Measurements from ENCODE around the gene KMT2B.
A peak's percentile ranks its signal among the peaks of the same experiment; 100 is the strongest.

KMT2B gene

GRCh38 chr19:35727053-35727955, 9.5 kb downstream of the KMT2B start:
- no peak for DNase-seq (ENCODE audit: low read depth, low spot score)

- no peak for DNase-seq (ENCODE audit: low read depth, low spot score)
Measured at GRCh38 chr19:35727956-35728706, 10.3 kb downstream of the KMT2B start.

- DNase-seq (ENCODE audit: low read depth, low spot score), result no peak
Measured at GRCh38 chr19:35729021-35729420, 11.2 kb downstream of the KMT2B start.

- no peak for DNase-seq (ENCODE audit: low read depth, low spot score)
Measured at GRCh38 chr19:35729763-35730162, 12.0 kb downstream of the KMT2B start.

- no peak for DNase-seq (ENCODE audit: low read depth, low spot score)
Measured at GRCh38 chr19:35730326-35730725, 12.5 kb downstream of the KMT2B start.

- no peak for DNase-seq (ENCODE audit: low read depth, low spot score)
Measured at GRCh38 chr19:35731353-35731752, 13.6 kb downstream of the KMT2B start.

- no peak for DNase-seq (ENCODE audit: low read depth, low spot score)
Measured at GRCh38 chr19:35731779-35732405, 14.1 kb downstream of the KMT2B start.

GRCh38 chr19:35732540-35733179, 14.9 kb downstream of the KMT2B start:
- DNase-seq (ENCODE audit: low read depth, low spot score), result no peak

GRCh38 chr19:35733180-35734125, 15.7 kb downstream of the KMT2B start:
- DNase-seq (ENCODE audit: low read depth, low spot score), result no peak

- no peak for DNase-seq (ENCODE audit: low read depth, low spot score)
Measured at GRCh38 chr19:35734273-35734672, 16.5 kb downstream of the KMT2B start.

- DNase-seq (ENCODE audit: low read depth, low spot score), result no peak
Measured at GRCh38 chr19:35734889-35735288, 17.1 kb downstream of the KMT2B start.

GRCh38 chr19:35736913-35737886, 19.4 kb downstream of the KMT2B start:
- DNase-seq (ENCODE audit: low read depth, low spot score), result no peak

- no peak for DNase-seq (ENCODE audit: low read depth, low spot score)
Measured at GRCh38 chr19:35738021-35738886, 20.5 kb downstream of the KMT2B start.

- DNase-seq (ENCODE audit: low read depth, low spot score), result no peak
Measured at GRCh38 chr19:35738887-35739229, 21.1 kb downstream of the KMT2B start.

GRCh38 chr19:35739275-35740107, 21.7 kb downstream of the KMT2B start:
- DNase-seq (ENCODE audit: low read depth, low spot score), result no peak

- DNase-seq (ENCODE audit: low read depth, low spot score), result no peak
Measured at GRCh38 chr19:35740108-35740422, 22.3 kb downstream of the KMT2B start.

- DNase-seq (ENCODE audit: low read depth, low spot score), result peak; percentile 99
Measured at GRCh38 chr19:35740423-35741202, 22.8 kb downstream of the KMT2B start.
